Measurements from ENCODE around the gene MMAA.

DNA sequence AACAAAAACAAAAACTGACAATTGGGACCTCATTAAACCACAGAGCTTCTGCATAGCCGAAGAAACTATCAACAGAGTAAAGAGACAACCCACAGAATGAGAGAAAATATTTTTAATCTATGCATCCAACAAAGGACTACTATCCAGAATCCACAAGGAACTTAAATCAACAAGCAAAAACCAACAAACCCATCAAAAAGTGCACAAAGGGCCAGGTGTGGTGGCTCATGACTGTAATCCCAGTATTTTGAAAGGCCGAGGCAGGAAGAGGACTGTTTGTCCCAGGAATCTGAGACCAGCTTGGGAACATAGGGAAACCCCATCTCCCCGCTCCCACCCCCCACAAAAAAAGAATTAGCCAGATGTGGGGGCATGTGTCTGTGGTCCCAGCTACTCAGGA lies 71.4 kb downstream of the MMAA start:
- TF ChIP-seq POU2F2 (IDR thresholded peaks at IDR 0.05; ENCODE audit: low read depth, low read length) (no peak), POLR2A (IDR thresholded peaks at IDR 0.05; ENCODE audit: low read depth, low read length) (no peak), TAF1 (IDR thresholded peaks at IDR 0.05; ENCODE audit: low read depth, low read length) (no peak), POLR2AphosphoS5 (IDR thresholded peaks at IDR 0.05; ENCODE audit: low read depth, low read length) (no peak)

Data from GM12891 (cell line).